ENCODE results near the gene GIMAP8. TPM values are rescaled to one million over a fixed set of nuclear protein-coding genes. Genes with fewer than 3 reads are reported as not detected.
"Not testable (repeated sequence)": the region's sequence is repeated elsewhere in the genome, so short reads cannot be mapped to it uniquely, and the experiment has no call there.

The GIMAP8 gene
- total RNA-seq, 1 donor from 2014 or later = 11.0 TPM

- DNase-seq = no peak
- Histone ChIP-seq H3K36me3 (peaks cover 16% of the 10 kb centered on the region), H3K4me1 (peaks cover 4% of the 10 kb centered on the region), H3K27me3 (ENCODE audit: low read depth) (no peaks in the 10 kb centered on the region), H3K27ac (replicated peaks) (peak overlapping the region; percentile 86), H3K9me3 (replicated peaks) (no peaks in the 10 kb centered on the region), H3K4me3 (peak overlapping the region; percentile 68)
- intact Hi-C loops (cut with micrococcal nuclease) = no loop called here
- TF ChIP-seq CTCF (IDR thresholded peaks at IDR 0.05; ENCODE audit: borderline replicate concordance) = no peak
Observed at GRCh38 chr7:150516956-150517745, 66.7 kb downstream of the GIMAP8 start.

GRCh38 chr7:150519310-150519709, 68.9 kb downstream of the GIMAP8 start:
- peak overlapping the region; percentile 68 for H3K4me3 ChIP-seq
- no peaks in the 10 kb centered on the region for H3K4me1 ChIP-seq
- DNase-seq = no peak
- intact Hi-C loops (cut with micrococcal nuclease) = no loop called here
- TF ChIP-seq CTCF (IDR thresholded peaks at IDR 0.05; ENCODE audit: borderline replicate concordance) = no peak
- H3K27ac ChIP-seq (replicated peaks) = peak overlapping the region; percentile 86
- H3K9me3 ChIP-seq (replicated peaks) = peaks cover 5% of the 10 kb centered on the region
- peaks cover 16% of the 10 kb centered on the region for H3K36me3 ChIP-seq
- no peaks in the 10 kb centered on the region for H3K27me3 ChIP-seq (ENCODE audit: low read depth)

- Histone ChIP-seq H3K27ac (replicated peaks) (peak overlapping the region; percentile 86), H3K27me3 (ENCODE audit: low read depth) (no peaks in the 10 kb centered on the region), H3K4me1 (no peaks in the 10 kb centered on the region), H3K36me3 (peaks cover 16% of the 10 kb centered on the region), H3K9me3 (replicated peaks) (peaks cover 12% of the 10 kb centered on the region), H3K4me3 (peak overlapping the region; percentile 68)
- no peak for TF ChIP-seq CTCF (IDR thresholded peaks at IDR 0.05; ENCODE audit: borderline replicate concordance)
- intact Hi-C loops (cut with micrococcal nuclease) = no loop called here
- DNase-seq = no peak
Observed at GRCh38 chr7:150520145-150520544, 69.7 kb downstream of the GIMAP8 start.

GRCh38 chr7:150522931-150523330, 72.5 kb downstream of the GIMAP8 start:
- Histone ChIP-seq H3K9me3 (replicated peaks) (peaks cover 38% of the 10 kb centered on the region), H3K36me3 (peaks cover 16% of the 10 kb centered on the region)
- H3K27ac ChIP-seq (replicated peaks); DNase-seq; H3K4me3 ChIP-seq; intact Hi-C loops (cut with micrococcal nuclease); H3K27me3 ChIP-seq (ENCODE audit: low read depth); H3K4me1 ChIP-seq: not testable (repeated sequence)

GRCh38 chr7:150524018-150524417, 73.6 kb downstream of the GIMAP8 start:
- H3K9me3 ChIP-seq (replicated peaks) = peaks cover 49% of the 10 kb centered on the region
- H3K36me3 ChIP-seq = peaks cover 16% of the 10 kb centered on the region
- no peak for DNase-seq
- TF ChIP-seq CTCF (IDR thresholded peaks at IDR 0.05; ENCODE audit: borderline replicate concordance) = no peak
- H3K4me3 ChIP-seq = no peak overlapping the region
- no peak overlapping the region for H3K27ac ChIP-seq (replicated peaks)
- H3K27me3 ChIP-seq (ENCODE audit: low read depth) = no peaks in the 10 kb centered on the region
- intact Hi-C loops (cut with micrococcal nuclease) = no loop called here
- H3K4me1 ChIP-seq = no peaks in the 10 kb centered on the region

Other genes starting within 250 kb of the GIMAP8 start
- gene LRRC61, start 127.3 kb upstream of the GIMAP8 start, total RNA-seq = 4.3 TPM
- 5.1 TPM for gene ACTR3C, start 127.1 kb upstream of the GIMAP8 start, total RNA-seq
- gene RARRES2, start 109.0 kb upstream of the GIMAP8 start, total RNA-seq = 17.6 TPM
- 110 TPM for gene REPIN1, start 81.8 kb upstream of the GIMAP8 start, total RNA-seq
- 3.1 TPM for gene ZNF775, start 71.3 kb upstream of the GIMAP8 start, total RNA-seq
- 16.8 TPM for gene GIMAP7, start 64.2 kb downstream of the GIMAP8 start, total RNA-seq
- gene GIMAP4, start 116.8 kb downstream of the GIMAP8 start, total RNA-seq = 31.2 TPM
- gene GIMAP6, start 181.8 kb downstream of the GIMAP8 start, total RNA-seq = 24.3 TPM
- 5.0 TPM for gene GIMAP2, start 235.1 kb downstream of the GIMAP8 start, total RNA-seq